ENCODE measurements around the gene C10orf88. TPM values are rescaled to one million over a fixed set of nuclear protein-coding genes. Genes with fewer than 3 reads are reported as not detected.

The C10orf88 gene
- total and polyA plus RNA-seq, 9 of the 15 experiments (the other 6 are each of a cell fraction or from before 2014, with no cell fraction given) = 2.5 to 9.6 (median 7.5) TPM

- POLR2A ChIA-PET = interaction anchor here (0.9 to 1.0 kb wide), 2 partner anchors 10 to 15 kb away, joined by 5 to 6 read pairs; no protein-coding TSS in a partner anchor
- intact Hi-C loops (cut with micrococcal nuclease) = no loop called here
- Histone ChIP-seq H3K27ac (ENCODE audit: extremely low read depth, low read depth, low read length) (no peak overlapping the region), H3K9ac (ENCODE audit: insufficient read depth in 1 of 2, low read depth in 2 of 2, low read length in 2 of 2) (no peak overlapping the region), H3K9me1 (ENCODE audit: control insufficient read depth, insufficient read depth, low read length) (no peaks in the 10 kb centered on the region), H3K4me1 (replicated peaks in 1 of 2; ENCODE audit: control insufficient read depth in 2 of 2, insufficient read depth in 2 of 2, low read length in 2 of 2) (peaks cover 0 to 3% of the 10 kb centered on the region in 2 experiments; a peak in 2 of 5 replicates), H2AFZ (ENCODE audit: low read depth, low read length) (no peak overlapping the region), H3K27me3 (ENCODE audit: control insufficient read depth in 2 of 2, insufficient read depth in 2 of 2, low read length in 2 of 2) (no peaks in the 10 kb centered on the region), H3K9me3 (replicated peaks; ENCODE audit: control insufficient read depth, insufficient read depth, low read depth, low read length) (no peaks in the 10 kb centered on the region), H3K36me3 (ENCODE audit: control insufficient read depth, insufficient read depth, low read length) (peaks cover 52% of the 10 kb centered on the region), H3K79me2 (ENCODE audit: control insufficient read depth, insufficient read depth, low read length) (peaks cover 33% of the 10 kb centered on the region), H3K4me3 (no peak overlapping the region), H3K4me2 (ENCODE audit: insufficient read depth, low read length) (no peak overlapping the region), H4K20me1 (replicated peaks; ENCODE audit: control insufficient read depth, insufficient read depth, low read length) (no peaks in the 10 kb centered on the region)
- BruUV-seq (replicated peaks) = no TSS peak
- DNase-seq (ENCODE audit: extremely low read depth in 1 of 4, low spot score in 3 of 4) (no peak), ATAC-seq (no peak), FAIRE-seq (no peak)
- 90% methylated on average over 3 of the region's 3 CpGs for WGBS (ENCODE audit: insufficient coverage, low coverage, missing lambda C conversion rate)
- CTCF ChIA-PET (ENCODE audit: low intra/inter-chr PET ratio) = no interaction called here
- in situ Hi-C loops (cut with MboI) = no loop called here
- TF ChIP-seq ZNF551 (CRISPR knock-in tag; IDR thresholded peaks at IDR 0.05) (no peak), SRSF9 (IDR thresholded peaks at IDR 0.05; ENCODE audit: borderline replicate concordance, low read depth, low read length) (no peak), RERE (CRISPR knock-in tag; IDR thresholded peaks at IDR 0.05; ENCODE audit: borderline replicate concordance) (no peak), RBM34 (IDR thresholded peaks at IDR 0.05; ENCODE audit: borderline replicate concordance, insufficient read depth, low read length) (no peak), TCF7L2 (IDR thresholded peaks at IDR 0.05; ENCODE audit: low read depth, low read length) (no peak), RBM14 (IDR thresholded peaks at IDR 0.05; ENCODE audit: borderline replicate concordance, insufficient read depth, low read depth, low read length) (no peak), MLLT1 (IDR thresholded peaks at IDR 0.05) (no peak), MEF2D (tag; conservative IDR thresholded peaks at IDR 0.05; ENCODE audit: low read depth) (no peak), CEBPG (CRISPR knock-in tag; IDR thresholded peaks at IDR 0.05) (no peak), CEBPG (tag; conservative IDR thresholded peaks at IDR 0.05 in 1 of 2, IDR thresholded peaks at IDR 0.05 in 1 of 2) (no peak), DDX20 (tag; IDR thresholded peaks at IDR 0.05; ENCODE audit: low read depth) (no peak), TBL1XR1 (IDR thresholded peaks at IDR 0.05; ENCODE audit: low read length in 2 of 2) (no peak), POLR3G (IDR thresholded peaks at IDR 0.05; ENCODE audit: extremely low read depth, insufficient read length, insufficient replicate concordance) (no peak), LEF1 (IDR thresholded peaks at IDR 0.05) (no peak), ZSCAN32 (CRISPR knock-in tag; IDR thresholded peaks at IDR 0.05) (no peak)
- TF ChIP-seq, protein P1, sequence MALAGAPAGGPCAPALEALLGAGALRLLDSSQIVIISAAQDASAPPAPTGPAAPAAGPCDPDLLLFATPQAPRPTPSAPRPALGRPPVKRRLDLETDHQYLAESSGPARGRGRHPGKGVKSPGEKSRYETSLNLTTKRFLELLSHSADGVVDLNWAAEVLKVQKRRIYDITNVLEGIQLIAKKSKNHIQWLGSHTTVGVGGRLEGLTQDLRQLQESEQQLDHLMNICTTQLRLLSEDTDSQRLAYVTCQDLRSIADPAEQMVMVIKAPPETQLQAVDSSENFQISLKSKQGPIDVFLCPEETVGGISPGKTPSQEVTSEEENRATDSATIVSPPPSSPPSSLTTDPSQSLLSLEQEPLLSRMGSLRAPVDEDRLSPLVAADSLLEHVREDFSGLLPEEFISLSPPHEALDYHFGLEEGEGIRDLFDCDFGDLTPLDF (CRISPR knock-in tag; IDR thresholded peaks at IDR 0.05) = no peak
Observed at GRCh38 chr10:122997864-122998263, 43.8 kb upstream of the C10orf88 start.
